Right lobe of liver (tissue), 4 donors: ENCODE data around the gene CMBL.

Experiments used
- CTCF ChIP-seq, 4 donors: fragments of 200-600 bp in 3 of 4; fragments of 450-650 bp in 1 of 4; IDR thresholded peaks; one replicate each; pipeline versions ENCODE4 v1.5.1 to v1.8.0; 2016 to 2022; ENCODE audit warnings: antibody characterized with exemption in 4 of 4, mild to moderate bottlenecking in 2 of 4
- POLR2A ChIP-seq: fragments of 450-650 bp; IDR thresholded peaks from one replicate; pipeline ENCODE4 v1.6.1; 2017; ENCODE audit warnings: antibody characterized with exemption, mild to moderate bottlenecking
- donor health status: DM: no; HTN: no; CAD: no.
- donor health status: DM: no; HTN: no; CAD: no.
- donor health status: DM: no; HTN: yes; CAD: no.

- TF ChIP-seq CTCF (IDR thresholded peaks at IDR 0.05) (no peak), POLR2A (no peak)
Measured at GRCh38 chr5:10272053-10272874, 35.4 kb downstream of the CMBL start.
